A549 treated with Mapracorat at 1 μM for 4 hours (cell line): Measurements from ENCODE around the gene COG1. TPM values are rescaled to one million over a fixed set of nuclear protein-coding genes. Genes with fewer than 3 reads are reported as not detected.

Experiments used
- total RNA-seq: library from RNA; stranded (reverse); fragments of 200-300 nt; extraction: Qiagen RNA extraction; gene quantifications from 5 replicates; pipeline ENCODE4 v1.2.3, GENCODE V29; 2022

The COG1 gene, protein sequence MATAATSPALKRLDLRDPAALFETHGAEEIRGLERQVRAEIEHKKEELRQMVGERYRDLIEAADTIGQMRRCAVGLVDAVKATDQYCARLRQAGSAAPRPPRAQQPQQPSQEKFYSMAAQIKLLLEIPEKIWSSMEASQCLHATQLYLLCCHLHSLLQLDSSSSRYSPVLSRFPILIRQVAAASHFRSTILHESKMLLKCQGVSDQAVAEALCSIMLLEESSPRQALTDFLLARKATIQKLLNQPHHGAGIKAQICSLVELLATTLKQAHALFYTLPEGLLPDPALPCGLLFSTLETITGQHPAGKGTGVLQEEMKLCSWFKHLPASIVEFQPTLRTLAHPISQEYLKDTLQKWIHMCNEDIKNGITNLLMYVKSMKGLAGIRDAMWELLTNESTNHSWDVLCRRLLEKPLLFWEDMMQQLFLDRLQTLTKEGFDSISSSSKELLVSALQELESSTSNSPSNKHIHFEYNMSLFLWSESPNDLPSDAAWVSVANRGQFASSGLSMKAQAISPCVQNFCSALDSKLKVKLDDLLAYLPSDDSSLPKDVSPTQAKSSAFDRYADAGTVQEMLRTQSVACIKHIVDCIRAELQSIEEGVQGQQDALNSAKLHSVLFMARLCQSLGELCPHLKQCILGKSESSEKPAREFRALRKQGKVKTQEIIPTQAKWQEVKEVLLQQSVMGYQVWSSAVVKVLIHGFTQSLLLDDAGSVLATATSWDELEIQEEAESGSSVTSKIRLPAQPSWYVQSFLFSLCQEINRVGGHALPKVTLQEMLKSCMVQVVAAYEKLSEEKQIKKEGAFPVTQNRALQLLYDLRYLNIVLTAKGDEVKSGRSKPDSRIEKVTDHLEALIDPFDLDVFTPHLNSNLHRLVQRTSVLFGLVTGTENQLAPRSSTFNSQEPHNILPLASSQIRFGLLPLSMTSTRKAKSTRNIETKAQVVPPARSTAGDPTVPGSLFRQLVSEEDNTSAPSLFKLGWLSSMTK
- 19.9 to 23.7 TPM (median 21.0 TPM) in 5 replicates for total RNA-seq

DNA sequence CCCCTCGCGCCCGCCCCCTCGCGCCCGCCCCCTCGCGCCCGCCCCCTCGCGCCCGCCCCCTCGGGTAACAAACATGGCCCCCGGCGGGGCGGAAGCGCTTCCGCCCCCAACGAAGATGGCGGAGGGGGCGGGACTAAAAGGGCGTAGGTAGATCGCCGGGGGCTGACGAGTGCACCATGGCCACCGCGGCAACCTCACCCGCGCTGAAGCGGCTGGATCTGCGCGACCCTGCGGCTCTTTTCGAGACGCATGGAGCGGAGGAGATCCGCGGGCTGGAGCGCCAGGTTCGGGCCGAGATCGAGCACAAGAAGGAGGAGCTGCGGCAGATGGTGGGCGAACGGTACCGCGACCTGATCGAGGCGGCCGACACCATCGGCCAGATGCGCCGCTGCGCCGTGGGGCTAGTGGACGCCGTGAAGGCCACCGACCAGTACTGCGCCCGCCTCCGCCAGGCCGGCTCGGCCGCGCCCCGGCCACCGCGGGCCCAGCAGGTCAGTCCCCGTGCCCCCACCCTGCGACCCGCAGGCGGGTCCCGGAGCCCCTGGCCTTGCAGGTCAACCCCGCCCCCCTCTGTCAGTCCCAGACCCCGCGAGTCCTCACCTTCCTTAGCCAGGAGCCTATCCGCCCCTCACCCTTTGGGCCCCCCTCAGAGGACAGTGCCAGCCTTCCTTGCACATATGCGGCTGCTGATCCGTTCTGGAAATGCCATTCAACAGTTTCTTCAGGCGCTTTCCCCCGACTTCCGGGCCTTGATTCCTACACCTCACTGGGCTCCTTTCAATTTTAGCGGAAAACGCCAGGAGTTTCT lies at the start of gene COG1:
TSS of gene COG1 (plus strand) at position 162 of the 808 bp plus-strand sequence. CDS start at position 177, 15 bp downstream.

Other genes starting within 250 kb of the COG1 start
- 14.3 to 16.3 TPM (median 15.5 TPM) in 5 replicates for gene SLC39A11, start 100.4 kb upstream of the COG1 start, total RNA-seq
- 0.03 to 0.11 TPM (median 0.07 TPM) in 5 replicates for gene SSTR2, start 28.0 kb upstream of the COG1 start, total RNA-seq
- not detected in 5 replicates for gene CPSF4L, start 68.8 kb downstream of the COG1 start, total RNA-seq
- gene CDC42EP4, start 118.9 kb downstream of the COG1 start, total RNA-seq: 53.3 to 69.1 TPM (median 68.3 TPM) in 5 replicates